ENCODE data around the gene FBXL16. TPM values are rescaled to one million over a fixed set of nuclear protein-coding genes. Genes with fewer than 3 reads are reported as not detected.
"Not testable (repeated sequence)": the region's sequence is repeated elsewhere in the genome, so short reads cannot be mapped to it uniquely, and the experiment has no call there.

FBXL16 gene
- total and polyA plus RNA-seq, 2 donors (not counting 3 experiments of a cell fraction or from before 2014, with no cell fraction given): 0.07 to 0.22 TPM

DNA sequence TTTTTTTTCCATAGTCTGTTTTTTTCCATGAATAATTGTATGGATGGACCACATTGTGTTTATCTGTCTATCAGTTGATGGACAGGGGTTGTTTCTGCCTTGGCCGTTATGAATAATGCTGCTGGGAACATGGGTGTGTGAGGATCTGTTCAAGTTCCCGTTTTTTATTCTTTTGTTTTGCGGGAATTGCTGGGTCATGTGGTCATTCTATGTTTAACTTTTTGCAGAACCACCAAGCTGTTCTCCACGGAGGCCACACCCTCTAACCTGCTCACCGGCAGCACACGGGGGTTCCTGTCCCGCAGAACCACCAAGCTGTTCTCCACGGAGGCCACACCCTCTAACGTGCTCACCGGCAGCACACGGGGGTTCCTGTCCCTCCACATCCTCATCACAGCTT, 49.1 kb upstream of the FBXL16 start:
- H3K27ac ChIP-seq (ENCODE audit: insufficient read depth, low read depth, low read length): no peak overlapping the region
- DNase-seq (ENCODE audit: low read depth, low spot score): no peak
- ChIA-PET CTCF (no interaction called here), POLR2A (no interaction called here)
- TF ChIP-seq POLR2AphosphoS5 (IDR thresholded peaks at IDR 0.05; ENCODE audit: insufficient read depth, low read depth, low read length): no peak
- TF ChIP-seq EZH2 (IDR thresholded peaks at IDR 0.05; ENCODE audit: borderline replicate concordance, low read depth, low read length, severe bottlenecking): no peak
- peaks cover 4 to 6% of the 10 kb centered on the region in 2 experiments for H3K27me3 ChIP-seq (ENCODE audit: control insufficient read depth in 2 of 2, insufficient read depth in 2 of 2, low read length in 2 of 2)
- no peak overlapping the region for H3K4me3 ChIP-seq (replicated peaks in 1 of 3; ENCODE audit: insufficient read depth in 1 of 3, low read depth in 1 of 3, low read length in 3 of 3)
- H3K9me1 ChIP-seq (replicated peaks; ENCODE audit: control insufficient read depth, extremely low read depth, insufficient read depth, low read length): no peaks in the 10 kb centered on the region
- no TSS peak for BruUV-seq (replicated peaks)
- no peak overlapping the region for H2AFZ ChIP-seq (ENCODE audit: low read depth, low read length)
- H3K36me3 ChIP-seq (ENCODE audit: control insufficient read depth in 2 of 2, extremely low read depth in 1 of 2, insufficient read depth in 2 of 2, low read length in 2 of 2): no peaks in the 10 kb centered on the region
- no peak overlapping the region for H3K4me2 ChIP-seq (ENCODE audit: insufficient read depth, low read length)
- H3K79me2 ChIP-seq (ENCODE audit: control insufficient read depth, insufficient read depth, low read length): no peaks in the 10 kb centered on the region
- no peak for FAIRE-seq
- H4K20me1 ChIP-seq (replicated peaks; ENCODE audit: control insufficient read depth, extremely low read depth, insufficient read depth, low read length): no peaks in the 10 kb centered on the region
- intact Hi-C loops (cut with micrococcal nuclease): no loop called here
- H3K9ac ChIP-seq (replicated peaks; ENCODE audit: extremely low read depth, insufficient read depth, low read length): no peak overlapping the region
- H3K9me3 ChIP-seq (replicated peaks; ENCODE audit: control insufficient read depth, insufficient read depth, low read length): no peaks in the 10 kb centered on the region
- dilution Hi-C loops (cut with MboI; ENCODE audit: extremely low pct_ligation_motif_present, low sequenced_read_pairs): no loop called here
- H3K4me1 ChIP-seq (ENCODE audit: control insufficient read depth, extremely low read depth, insufficient read depth, low read length): no peaks in the 10 kb centered on the region

DNA sequence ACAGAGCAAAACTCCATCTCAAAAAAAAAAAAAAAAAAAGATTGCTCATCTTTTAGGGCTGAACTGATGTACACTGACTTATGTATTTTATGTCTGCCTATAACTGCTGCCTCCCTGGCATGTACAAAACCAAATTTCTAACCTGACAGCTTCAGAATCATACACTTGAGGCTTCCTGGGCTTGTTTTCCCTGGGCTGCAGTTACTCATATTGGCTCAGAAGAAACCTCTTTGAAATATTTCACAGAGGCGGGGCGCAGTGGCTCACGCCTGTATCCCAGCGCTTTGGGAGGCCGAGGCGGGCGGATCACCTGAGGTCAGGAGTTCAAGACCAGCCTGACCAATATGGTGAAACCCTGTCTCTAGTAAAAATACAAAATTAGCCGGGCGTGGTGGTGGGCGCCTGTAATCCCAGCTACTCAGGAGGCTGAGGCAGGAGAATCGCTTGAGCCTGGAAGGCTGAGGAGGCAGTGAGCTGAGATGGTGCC, 48.6 kb upstream of the FBXL16 start:
- H3K27ac ChIP-seq (ENCODE audit: insufficient read depth, low read depth, low read length); BruUV-seq (replicated peaks); H3K36me3 ChIP-seq (ENCODE audit: control insufficient read depth in 2 of 2, extremely low read depth in 1 of 2, insufficient read depth in 2 of 2, low read length in 2 of 2); H3K27me3 ChIP-seq (ENCODE audit: control insufficient read depth in 2 of 2, insufficient read depth in 2 of 2, low read length in 2 of 2); dilution Hi-C loops (cut with MboI; ENCODE audit: extremely low pct_ligation_motif_present, low sequenced_read_pairs); CTCF ChIA-PET; H3K9ac ChIP-seq (replicated peaks; ENCODE audit: extremely low read depth, insufficient read depth, low read length); H4K20me1 ChIP-seq (replicated peaks; ENCODE audit: control insufficient read depth, extremely low read depth, insufficient read depth, low read length); FAIRE-seq; H3K4me1 ChIP-seq (ENCODE audit: control insufficient read depth, extremely low read depth, insufficient read depth, low read length); H3K9me3 ChIP-seq (replicated peaks; ENCODE audit: control insufficient read depth, insufficient read depth, low read length); H3K4me2 ChIP-seq (ENCODE audit: insufficient read depth, low read length); H3K4me3 ChIP-seq (replicated peaks in 1 of 3; ENCODE audit: insufficient read depth in 1 of 3, low read depth in 1 of 3, low read length in 3 of 3); H3K9me1 ChIP-seq (replicated peaks; ENCODE audit: control insufficient read depth, extremely low read depth, insufficient read depth, low read length); DNase-seq (ENCODE audit: low read depth, low spot score); intact Hi-C loops (cut with micrococcal nuclease); H2AFZ ChIP-seq (ENCODE audit: low read depth, low read length); POLR2A ChIA-PET; H3K79me2 ChIP-seq (ENCODE audit: control insufficient read depth, insufficient read depth, low read length): not testable (repeated sequence)
